Measurements from ENCODE around the gene PTPRZ1.

PTPRZ1 gene

DNA sequence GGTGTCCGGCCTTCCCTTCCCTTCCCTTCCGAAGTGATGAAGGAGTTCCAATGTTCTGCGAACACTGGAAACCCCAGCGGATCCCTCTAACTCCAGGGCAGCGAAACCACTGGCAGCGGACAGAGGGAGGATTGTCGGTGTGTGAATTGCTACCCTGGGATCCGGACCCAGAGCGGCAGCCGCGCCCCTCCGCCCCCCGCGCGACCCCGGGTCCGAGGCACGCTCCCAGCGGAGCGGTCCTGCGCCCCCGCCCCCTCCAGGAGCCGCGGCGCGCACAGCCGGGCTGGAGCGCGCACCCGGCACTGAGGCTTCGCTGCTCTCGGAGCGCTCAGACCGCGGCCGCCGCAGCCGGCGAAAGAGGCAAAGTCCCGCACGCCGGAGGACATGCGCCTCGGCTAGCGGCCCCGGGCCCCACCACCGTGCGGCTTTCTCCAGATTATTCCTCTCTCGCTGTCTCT, at the start of gene PTPRZ1:
PTPRZ1 (plus strand) TSS at position 331 of the 458 bp plus-strand sequence. CDS start 339 bp downstream, outside the sequence.
- TF ChIP-seq, protein P1, sequence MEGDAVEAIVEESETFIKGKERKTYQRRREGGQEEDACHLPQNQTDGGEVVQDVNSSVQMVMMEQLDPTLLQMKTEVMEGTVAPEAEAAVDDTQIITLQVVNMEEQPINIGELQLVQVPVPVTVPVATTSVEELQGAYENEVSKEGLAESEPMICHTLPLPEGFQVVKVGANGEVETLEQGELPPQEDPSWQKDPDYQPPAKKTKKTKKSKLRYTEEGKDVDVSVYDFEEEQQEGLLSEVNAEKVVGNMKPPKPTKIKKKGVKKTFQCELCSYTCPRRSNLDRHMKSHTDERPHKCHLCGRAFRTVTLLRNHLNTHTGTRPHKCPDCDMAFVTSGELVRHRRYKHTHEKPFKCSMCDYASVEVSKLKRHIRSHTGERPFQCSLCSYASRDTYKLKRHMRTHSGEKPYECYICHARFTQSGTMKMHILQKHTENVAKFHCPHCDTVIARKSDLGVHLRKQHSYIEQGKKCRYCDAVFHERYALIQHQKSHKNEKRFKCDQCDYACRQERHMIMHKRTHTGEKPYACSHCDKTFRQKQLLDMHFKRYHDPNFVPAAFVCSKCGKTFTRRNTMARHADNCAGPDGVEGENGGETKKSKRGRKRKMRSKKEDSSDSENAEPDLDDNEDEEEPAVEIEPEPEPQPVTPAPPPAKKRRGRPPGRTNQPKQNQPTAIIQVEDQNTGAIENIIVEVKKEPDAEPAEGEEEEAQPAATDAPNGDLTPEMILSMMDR (IDR thresholded peaks at IDR 0.05): no peak

DNA sequence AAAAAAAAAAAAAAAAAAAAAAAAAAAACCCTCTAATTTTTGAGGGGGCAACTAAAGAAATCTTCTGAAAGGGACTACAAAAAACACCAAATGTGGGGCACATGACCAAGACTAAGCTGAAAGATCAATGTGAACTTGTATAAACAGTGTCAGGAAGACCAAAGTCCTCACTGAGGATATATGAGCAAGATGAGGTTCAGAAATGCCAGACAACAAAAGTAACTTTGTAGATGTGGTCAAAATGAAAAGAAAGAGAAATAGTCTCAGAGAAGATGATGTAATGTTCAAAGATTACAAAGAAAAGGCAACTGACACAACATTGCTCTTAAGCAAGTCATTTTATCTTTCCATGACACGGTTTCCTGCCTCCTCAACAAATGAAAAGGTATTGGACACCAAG, 48.7 kb upstream of the PTPRZ1 start:
- TF ChIP-seq, protein P1 (IDR thresholded peaks at IDR 0.05): no peak

DNA sequence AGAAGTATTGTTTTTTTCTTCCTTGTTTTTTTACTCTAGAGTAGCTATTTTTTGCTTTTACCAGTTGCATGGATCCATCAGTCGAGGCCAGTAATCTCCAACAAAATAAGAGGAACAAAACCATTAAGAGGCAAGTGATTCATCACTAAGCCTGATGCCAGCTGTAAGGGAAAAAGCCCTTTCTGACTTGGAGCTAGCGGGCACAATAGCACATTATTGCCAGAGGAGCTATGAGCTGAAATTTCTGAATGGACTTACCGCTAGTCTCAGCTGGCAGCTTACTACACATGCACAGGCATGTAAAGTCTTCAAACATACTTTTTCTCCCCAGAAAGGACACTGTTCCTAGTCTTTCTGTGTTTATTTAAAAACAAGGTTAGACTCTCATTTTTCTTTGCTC, 41.6 kb upstream of the PTPRZ1 start:
- TF ChIP-seq, protein P1 (IDR thresholded peaks at IDR 0.05): no peak

DNA sequence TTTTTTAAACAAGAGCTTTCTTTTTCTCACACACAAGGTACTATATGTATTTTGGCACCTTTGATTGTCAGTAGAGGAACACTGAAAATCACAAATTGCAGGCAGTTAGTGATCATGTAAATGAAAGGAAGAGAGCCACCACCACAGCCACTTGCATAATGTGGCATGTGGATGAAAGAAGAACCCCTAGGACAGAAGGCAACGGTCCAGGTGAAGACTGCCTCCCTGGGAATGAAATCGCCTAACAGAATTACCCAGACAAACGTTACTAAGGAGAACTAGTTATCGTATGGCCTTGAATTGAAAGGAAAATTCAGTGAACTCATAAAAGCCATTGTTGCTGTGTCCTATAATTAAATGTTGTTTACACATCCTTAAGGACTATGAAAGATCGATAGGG, 41.2 kb upstream of the PTPRZ1 start:
- TF ChIP-seq, protein P1 (IDR thresholded peaks at IDR 0.05): no peak

DNA sequence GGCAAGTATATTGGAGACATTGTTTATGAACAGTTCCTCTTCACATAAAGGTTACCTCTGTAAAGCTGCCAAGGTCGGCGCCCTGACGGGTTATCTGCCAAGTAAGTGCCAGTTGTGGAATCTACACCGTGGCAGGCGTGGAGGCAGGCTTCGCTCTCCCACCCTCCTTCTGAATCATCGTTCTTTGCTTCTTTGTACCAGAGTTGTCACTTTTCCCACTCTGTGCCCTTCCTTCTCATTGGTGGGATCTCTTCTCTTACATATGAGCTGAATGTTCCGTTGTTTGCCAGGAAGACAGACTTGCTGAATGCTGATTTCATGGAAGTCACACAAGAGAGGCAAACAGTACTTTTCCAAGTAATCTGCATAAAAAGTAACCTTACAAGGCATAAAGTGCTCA, 40.6 kb upstream of the PTPRZ1 start:
- TF ChIP-seq, protein P1 (IDR thresholded peaks at IDR 0.05): no peak

DNA sequence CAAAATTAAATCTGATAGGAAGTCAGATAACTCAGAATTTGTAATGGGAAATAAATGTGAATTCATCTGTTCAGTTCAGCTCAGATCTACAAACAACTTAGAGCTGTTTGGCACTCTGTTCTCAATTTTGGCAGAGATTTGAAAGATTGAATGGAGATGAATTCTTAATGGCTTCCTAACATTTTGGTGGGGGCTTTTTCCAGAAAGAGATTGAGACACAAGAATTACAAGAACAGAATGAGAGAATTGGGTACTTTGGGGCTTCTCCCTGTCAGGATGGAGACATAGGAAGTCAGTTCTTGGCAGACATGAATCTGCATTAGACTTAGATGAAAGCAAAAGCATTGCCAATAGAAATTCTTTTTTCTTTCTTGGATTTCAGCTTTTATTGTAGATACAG, 39.0 kb upstream of the PTPRZ1 start:
- TF ChIP-seq, protein P1 (IDR thresholded peaks at IDR 0.05): no peak

DNA sequence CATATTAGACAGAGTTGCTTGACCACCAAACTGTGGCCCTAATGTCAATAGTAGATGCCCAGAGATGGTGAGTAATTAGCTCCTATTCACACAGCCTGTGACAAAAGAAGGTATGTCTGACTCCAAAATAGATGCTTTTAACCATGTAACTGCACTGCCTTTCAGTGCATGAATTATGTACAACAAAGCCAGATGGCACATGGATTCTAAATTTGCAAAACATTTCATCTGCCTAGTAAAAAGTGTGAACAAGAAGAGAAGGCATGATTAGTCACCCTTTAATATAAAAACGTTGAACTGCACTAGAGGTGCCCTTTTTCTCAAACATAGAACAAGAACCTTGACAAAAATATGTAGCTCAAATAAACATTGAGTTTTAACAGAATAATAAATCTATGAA, 35.5 kb upstream of the PTPRZ1 start:
- TF ChIP-seq, protein P1 (IDR thresholded peaks at IDR 0.05): no peak

DNA sequence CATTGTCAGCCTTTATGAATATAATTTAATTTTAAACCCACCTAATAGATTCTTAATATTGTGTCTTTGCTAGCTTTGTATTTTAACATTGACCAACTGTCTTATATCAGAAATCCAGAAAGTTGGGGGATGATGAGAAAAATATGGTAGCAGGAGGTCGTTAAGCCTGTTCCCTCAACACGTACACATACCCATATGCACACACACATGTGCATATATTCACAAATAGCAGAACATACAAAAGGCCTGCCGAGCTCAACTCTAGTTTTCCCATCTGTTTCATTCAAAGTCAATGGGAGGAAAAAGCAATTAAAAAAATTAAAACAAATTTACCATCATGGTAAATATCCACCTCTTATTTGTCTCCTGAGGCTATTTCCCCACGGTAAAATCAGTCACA, 25.9 kb upstream of the PTPRZ1 start:
- TF ChIP-seq, protein P1 (IDR thresholded peaks at IDR 0.05): no peak
